Mammary epithelial cell (primary cell): ENCODE data around the gene GTF2F2.

Experiments used
- CTCF ChIP-seq, 2 donors: IDR thresholded peaks in 1 of 2; conservative IDR thresholded peaks in 1 of 2; 2 replicates each; pipeline ENCODE4 v1.5.1; 2011 to 2012; ENCODE audit warnings: inconsistent platforms in 2 of 2, low read length in 2 of 2, mild to moderate bottlenecking in 2 of 2, control low read depth in 1 of 2, low read depth in 1 of 2; ENCODE audit not compliant: insufficient read depth in 1 of 2; ENCODE audit errors: extremely low read depth in 1 of 2
- EZH2 ChIP-seq: IDR thresholded peaks from 2 replicates; pipeline ENCODE4 v1.6.1; 2012; ENCODE audit warnings: low read length, inconsistent platforms, borderline replicate concordance

- TF ChIP-seq CTCF (conservative IDR thresholded peaks at IDR 0.05 in 1 of 2, IDR thresholded peaks at IDR 0.05 in 1 of 2; ENCODE audit: extremely low read depth in 1 of 2, insufficient read depth in 1 of 2, low read depth in 1 of 2, low read length in 2 of 2) (no peak), EZH2 (no peak)
Measured at GRCh38 chr13:45332831-45333219, 212.5 kb downstream of the GTF2F2 start.
